Stimulated activated naive CD8-positive, alpha-beta T cell treated with anti-CD3 and anti-CD28 coated beads, Interleukin-15, Interleukin-2, amounts not matched to agents 100 ng/mL and 50 ng/mL, for 24 hours (primary cell): Measurements from ENCODE around the gene WFIKKN2.

Source experiments
- H3K27ac Mint-ChIP-seq: one replicate; pipeline ENCODE4 v1.8.0; 2021; ENCODE audit warnings: mild to moderate bottlenecking, mixed read lengths
- H3K27me3 Mint-ChIP-seq: one replicate; pipeline ENCODE4 v1.8.0; 2021; ENCODE audit warnings: mixed read lengths
- H3K36me3 Mint-ChIP-seq: one replicate; pipeline ENCODE4 v1.8.0; 2021; ENCODE audit warnings: low read depth, mixed read lengths
- H3K4me1 Mint-ChIP-seq: one replicate; pipeline ENCODE4 v1.8.0; 2021; ENCODE audit warnings: low read depth, mixed read lengths
- H3K4me3 Mint-ChIP-seq: one replicate; pipeline ENCODE4 v1.8.0; 2021; ENCODE audit warnings: mild to moderate bottlenecking, mixed read lengths
- H3K9me3 Mint-ChIP-seq: one replicate; pipeline ENCODE4 v1.8.0; 2021; ENCODE audit warnings: mixed read lengths

The WFIKKN2 gene

DNA sequence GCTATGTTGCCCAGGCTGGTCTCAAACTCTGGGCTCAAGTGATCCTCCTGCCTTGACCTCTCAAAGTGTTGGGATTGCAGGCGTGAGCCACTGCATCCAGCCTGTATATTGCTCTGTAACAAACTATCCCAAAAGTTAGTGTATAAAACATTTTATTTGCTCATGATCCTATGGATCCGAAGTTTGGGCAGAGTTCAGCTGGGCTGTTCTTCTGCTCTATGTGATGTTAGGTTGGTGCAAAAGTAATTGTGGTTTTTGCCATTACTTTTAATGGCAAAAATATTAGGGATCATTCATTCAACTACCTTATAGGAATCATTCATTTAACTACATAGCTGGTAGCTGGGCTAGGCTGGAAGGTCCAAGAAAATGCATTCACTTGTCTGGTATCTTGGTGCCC is 12.8 kb upstream of the WFIKKN2 start:
- Mint-ChIP-seq H3K4me1 (peaks cover 8% of the 10 kb centered on the region), H3K27ac (no peak overlapping the region), H3K4me3 (no peak overlapping the region), H3K36me3 (no peaks in the 10 kb centered on the region), H3K27me3 (peaks cover 17% of the 10 kb centered on the region), H3K9me3 (no peaks in the 10 kb centered on the region)

DNA sequence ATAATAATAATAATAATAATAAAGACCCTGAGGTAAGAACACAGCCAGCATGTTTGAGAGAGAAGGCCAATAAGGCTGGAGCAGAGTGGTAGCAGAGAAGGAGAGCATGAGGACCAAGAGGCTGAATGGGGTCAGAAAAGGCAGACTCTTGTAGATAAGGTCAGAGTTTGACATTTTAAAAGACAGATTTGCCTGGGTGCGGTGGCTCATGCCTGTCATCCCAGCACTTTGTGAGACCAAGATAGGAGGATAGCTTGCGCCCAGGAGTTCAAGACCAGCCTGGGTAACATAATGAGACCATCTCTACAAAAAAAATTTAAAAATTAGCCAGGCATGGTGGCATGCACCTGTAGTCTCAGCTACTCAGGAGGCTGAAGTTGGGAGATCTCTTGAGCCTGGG is 11.0 kb upstream of the WFIKKN2 start:
- peaks cover under 1% of the 10 kb centered on the region for H3K4me1 Mint-ChIP-seq
- H3K9me3 Mint-ChIP-seq, result no peaks in the 10 kb centered on the region
- no peaks in the 10 kb centered on the region for H3K36me3 Mint-ChIP-seq
- no peak overlapping the region for H3K27ac Mint-ChIP-seq
- H3K4me3 Mint-ChIP-seq, result no peak overlapping the region
- peaks cover 16% of the 10 kb centered on the region for H3K27me3 Mint-ChIP-seq

DNA sequence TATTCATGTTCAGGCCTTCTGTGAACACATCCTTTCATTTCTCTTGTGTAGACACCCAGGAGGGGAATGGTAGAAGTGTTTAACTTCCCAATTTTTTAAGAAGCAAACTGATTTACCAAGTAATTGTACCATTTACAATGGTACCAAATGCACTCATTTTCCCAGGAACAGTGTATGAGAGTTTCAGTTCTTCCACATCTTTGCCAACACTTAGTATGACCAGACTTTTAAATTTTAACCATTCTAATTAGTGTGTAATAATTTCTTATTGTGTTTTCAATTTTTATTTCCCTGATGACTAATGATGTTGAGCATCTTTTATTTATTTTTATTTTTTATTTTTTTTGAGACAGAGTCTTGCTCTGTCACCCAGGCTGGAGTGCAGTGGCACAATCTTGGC is 10.2 kb upstream of the WFIKKN2 start:
- Mint-ChIP-seq H3K4me1 (no peaks in the 10 kb centered on the region), H3K36me3 (no peaks in the 10 kb centered on the region), H3K9me3 (no peaks in the 10 kb centered on the region), H3K27me3 (peaks cover 16% of the 10 kb centered on the region), H3K4me3 (no peak overlapping the region), H3K27ac (no peak overlapping the region)

DNA sequence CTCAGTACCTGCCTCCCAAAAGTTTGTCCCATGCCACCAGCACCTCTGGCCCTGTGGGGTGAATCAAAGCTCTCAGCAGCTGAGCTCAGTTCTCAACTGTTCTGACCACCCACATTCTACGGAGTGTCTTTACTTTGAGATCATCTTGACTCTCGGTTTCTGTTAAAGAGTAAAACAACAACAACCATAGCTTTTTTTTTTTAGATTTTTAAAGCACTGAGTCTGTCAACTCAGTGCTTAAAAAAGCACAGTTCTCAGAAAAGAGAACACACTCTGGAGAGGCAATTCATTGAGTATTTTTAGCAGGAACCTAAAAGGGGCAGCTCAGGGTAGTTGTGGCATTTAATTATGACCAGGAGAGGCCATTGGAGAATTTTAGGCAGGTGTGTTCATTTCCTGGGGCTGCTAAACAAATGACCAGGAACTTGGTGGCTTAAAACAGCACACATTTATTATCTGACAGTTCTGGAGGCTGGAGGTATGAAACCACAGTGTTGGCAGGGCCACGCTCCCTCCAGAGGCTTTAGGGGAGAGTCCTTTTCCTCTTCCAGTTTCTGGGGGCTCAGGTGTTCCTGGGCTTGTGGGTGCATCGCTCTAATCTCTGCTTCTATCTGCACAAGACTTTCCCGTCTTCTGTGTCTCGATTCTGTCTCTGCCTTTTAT is 6.7 kb upstream of the WFIKKN2 start:
- H3K4me3 Mint-ChIP-seq, result no peak overlapping the region

DNA sequence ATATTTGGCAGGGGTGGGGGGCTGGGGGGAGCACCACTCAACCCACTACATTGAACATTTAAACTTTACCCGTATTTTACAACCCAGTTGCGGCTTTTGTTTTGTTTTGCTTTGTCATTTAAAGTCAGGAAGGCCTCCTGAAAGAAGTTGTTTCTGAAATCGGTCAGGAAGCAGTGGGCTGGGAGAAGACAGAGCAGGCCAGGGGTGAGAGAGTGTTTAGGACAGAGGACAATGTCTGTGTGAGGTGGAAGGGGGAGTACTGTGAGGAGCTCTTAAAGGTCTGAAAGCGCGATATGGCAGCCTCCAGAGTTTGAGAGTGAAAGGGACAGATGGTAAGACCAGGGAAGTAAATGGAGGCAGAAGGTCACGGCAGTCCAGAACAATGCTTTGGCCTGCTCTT is 6.1 kb upstream of the WFIKKN2 start:
- no peaks in the 10 kb centered on the region for H3K36me3 Mint-ChIP-seq
- no peak overlapping the region for H3K27ac Mint-ChIP-seq
- H3K9me3 Mint-ChIP-seq, result no peaks in the 10 kb centered on the region
- H3K4me3 Mint-ChIP-seq, result no peak overlapping the region
- H3K4me1 Mint-ChIP-seq, result no peaks in the 10 kb centered on the region
- peaks cover 12% of the 10 kb centered on the region for H3K27me3 Mint-ChIP-seq

More for the DNA sequence above, 6.7 kb upstream of the WFIKKN2 start:
- H3K4me1 Mint-ChIP-seq, result no peaks in the 10 kb centered on the region
- peaks cover 8% of the 10 kb centered on the region for H3K27me3 Mint-ChIP-seq
- H3K36me3 Mint-ChIP-seq, result no peaks in the 10 kb centered on the region
- H3K27ac Mint-ChIP-seq, result no peak overlapping the region
- no peaks in the 10 kb centered on the region for H3K9me3 Mint-ChIP-seq

DNA sequence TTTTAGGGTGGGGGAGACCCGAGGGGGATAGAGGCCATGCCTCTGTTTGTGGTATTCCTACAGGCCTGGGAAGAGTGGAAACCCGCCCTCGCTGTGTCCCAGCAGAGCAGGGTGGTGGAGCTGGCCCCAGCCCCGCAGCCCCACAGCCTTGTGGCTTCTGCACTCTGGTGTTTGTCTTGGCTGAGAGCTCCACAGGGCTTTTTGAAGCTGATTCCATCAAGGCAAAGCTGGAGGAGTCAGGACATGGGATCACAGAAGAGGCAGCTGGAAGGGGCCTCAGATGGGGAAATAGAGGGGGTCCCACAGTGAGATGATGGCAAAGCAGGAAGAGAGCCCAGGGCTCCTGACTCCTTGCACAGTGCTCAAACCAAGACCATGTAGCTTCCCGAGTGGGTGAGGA is 5.0 kb upstream of the WFIKKN2 start:
- peaks cover 22% of the 10 kb centered on the region for H3K27me3 Mint-ChIP-seq
- H3K36me3 Mint-ChIP-seq, result no peaks in the 10 kb centered on the region
- no peak overlapping the region for H3K4me3 Mint-ChIP-seq
- no peaks in the 10 kb centered on the region for H3K4me1 Mint-ChIP-seq
- no peaks in the 10 kb centered on the region for H3K9me3 Mint-ChIP-seq
- no peak overlapping the region for H3K27ac Mint-ChIP-seq

DNA sequence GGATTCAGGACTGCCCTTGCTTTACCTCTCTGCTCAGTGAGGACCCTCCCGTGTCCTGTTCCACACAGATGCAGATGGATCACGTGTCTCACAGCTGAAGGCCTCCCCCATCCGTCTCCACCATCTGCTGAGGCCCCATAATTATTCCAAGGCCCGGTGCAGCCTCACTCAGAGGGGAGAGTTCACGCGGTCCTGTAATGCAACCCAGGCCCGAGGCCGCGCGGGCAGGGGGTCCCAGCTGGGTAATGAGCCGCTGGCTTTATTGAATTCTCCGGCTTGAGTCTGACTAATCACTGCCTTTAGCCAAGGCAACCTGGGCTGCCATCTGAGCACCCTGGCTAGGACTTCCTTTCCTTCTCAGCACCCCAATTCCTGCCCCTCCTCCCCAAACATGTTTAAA is 4.4 kb upstream of the WFIKKN2 start:
- Mint-ChIP-seq H3K9me3 (no peaks in the 10 kb centered on the region), H3K4me1 (no peaks in the 10 kb centered on the region), H3K27me3 (peaks cover 25% of the 10 kb centered on the region), H3K36me3 (no peaks in the 10 kb centered on the region), H3K4me3 (no peak overlapping the region), H3K27ac (no peak overlapping the region)

DNA sequence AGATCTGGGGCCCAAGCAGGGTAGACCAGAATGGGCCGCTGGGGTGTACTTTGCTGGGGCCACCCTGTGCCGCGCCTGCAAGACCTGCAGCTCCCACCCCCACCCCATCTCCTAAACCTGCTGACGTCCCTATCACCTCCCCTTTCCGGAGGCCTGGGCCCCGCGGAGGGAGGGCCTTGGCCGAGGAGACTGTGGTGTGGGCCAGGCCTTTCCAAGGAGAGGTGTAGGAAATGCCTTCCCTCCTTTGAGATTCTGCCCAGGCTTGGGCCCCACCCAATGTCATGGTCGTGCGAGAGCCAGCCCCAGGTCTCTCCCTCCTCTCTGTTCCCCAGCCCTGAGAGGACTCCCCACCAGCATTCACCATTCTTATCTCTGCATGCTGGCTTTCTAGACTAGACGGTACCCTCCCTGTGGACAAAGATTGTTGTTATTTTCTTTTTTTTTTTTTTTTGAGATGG is 3.9 kb upstream of the WFIKKN2 start:
- Mint-ChIP-seq H3K27ac (no peak overlapping the region), H3K4me3 (no peak overlapping the region), H3K4me1 (no peaks in the 10 kb centered on the region), H3K9me3 (no peaks in the 10 kb centered on the region), H3K36me3 (no peaks in the 10 kb centered on the region), H3K27me3 (peaks cover 25% of the 10 kb centered on the region)

DNA sequence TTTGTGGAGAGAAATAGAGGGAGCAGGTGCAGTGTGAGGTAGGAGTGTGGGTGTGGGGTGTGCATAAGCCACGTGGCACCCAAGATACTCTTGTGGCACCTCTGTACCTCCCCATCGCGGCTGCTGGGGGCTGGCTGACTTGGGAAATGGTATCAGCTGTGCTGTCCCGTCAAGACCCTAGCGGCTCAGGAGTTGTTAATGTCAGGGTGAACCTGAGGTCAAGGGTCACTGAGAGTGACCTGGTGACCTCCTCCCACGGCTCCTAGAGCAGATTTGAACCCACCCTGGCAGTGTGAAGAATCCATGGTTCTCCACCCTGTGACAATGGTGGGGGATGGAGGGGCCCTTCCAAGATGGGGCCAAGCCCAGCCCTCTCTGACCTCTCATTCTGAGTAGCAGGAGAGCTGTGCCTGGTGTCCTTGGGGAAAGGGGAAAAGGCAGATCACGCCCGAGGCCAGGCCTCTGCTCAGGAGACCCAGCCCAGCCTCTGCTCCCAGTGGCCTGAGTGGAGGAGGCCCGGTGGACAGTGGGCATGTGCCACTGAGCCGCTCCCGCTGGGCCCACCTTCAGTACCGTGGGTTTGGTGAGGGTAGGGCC is 3.0 kb upstream of the WFIKKN2 start:
- H3K4me3 Mint-ChIP-seq, result no peak overlapping the region
- H3K9me3 Mint-ChIP-seq, result no peaks in the 10 kb centered on the region
- peaks cover 25% of the 10 kb centered on the region for H3K27me3 Mint-ChIP-seq
- no peaks in the 10 kb centered on the region for H3K4me1 Mint-ChIP-seq
- no peaks in the 10 kb centered on the region for H3K36me3 Mint-ChIP-seq
- no peak overlapping the region for H3K27ac Mint-ChIP-seq

DNA sequence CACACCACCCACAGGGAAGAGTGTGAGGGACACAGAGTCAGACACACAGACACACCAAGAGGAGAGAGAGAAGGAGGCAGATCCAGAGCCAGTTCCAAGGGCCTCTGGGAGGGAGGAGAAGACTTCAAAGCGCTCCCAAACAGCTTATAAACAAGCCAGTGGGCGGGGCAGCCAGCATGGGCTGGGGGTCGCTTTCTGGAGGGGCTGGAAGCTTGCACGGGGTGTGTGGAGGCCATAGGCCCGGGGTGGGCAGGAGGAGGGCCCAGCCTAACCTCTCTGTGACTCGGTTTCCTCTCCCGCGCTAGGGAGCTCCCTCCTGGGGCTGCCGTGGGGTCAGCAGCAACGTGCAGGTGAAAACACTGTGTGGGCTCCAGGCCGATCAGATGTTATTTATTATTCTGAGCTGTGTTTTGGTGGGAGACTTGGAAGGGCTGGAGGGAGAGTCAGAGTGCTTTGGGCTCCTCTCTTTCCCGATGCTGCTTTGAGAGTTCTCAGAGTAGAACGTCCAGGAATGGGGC is 2.5 kb upstream of the WFIKKN2 start:
- H3K4me3 Mint-ChIP-seq, result no peak overlapping the region
- no peaks in the 10 kb centered on the region for H3K9me3 Mint-ChIP-seq
- peaks cover 25% of the 10 kb centered on the region for H3K27me3 Mint-ChIP-seq
- H3K36me3 Mint-ChIP-seq, result no peaks in the 10 kb centered on the region
- no peak overlapping the region for H3K27ac Mint-ChIP-seq
- H3K4me1 Mint-ChIP-seq, result no peaks in the 10 kb centered on the region

DNA sequence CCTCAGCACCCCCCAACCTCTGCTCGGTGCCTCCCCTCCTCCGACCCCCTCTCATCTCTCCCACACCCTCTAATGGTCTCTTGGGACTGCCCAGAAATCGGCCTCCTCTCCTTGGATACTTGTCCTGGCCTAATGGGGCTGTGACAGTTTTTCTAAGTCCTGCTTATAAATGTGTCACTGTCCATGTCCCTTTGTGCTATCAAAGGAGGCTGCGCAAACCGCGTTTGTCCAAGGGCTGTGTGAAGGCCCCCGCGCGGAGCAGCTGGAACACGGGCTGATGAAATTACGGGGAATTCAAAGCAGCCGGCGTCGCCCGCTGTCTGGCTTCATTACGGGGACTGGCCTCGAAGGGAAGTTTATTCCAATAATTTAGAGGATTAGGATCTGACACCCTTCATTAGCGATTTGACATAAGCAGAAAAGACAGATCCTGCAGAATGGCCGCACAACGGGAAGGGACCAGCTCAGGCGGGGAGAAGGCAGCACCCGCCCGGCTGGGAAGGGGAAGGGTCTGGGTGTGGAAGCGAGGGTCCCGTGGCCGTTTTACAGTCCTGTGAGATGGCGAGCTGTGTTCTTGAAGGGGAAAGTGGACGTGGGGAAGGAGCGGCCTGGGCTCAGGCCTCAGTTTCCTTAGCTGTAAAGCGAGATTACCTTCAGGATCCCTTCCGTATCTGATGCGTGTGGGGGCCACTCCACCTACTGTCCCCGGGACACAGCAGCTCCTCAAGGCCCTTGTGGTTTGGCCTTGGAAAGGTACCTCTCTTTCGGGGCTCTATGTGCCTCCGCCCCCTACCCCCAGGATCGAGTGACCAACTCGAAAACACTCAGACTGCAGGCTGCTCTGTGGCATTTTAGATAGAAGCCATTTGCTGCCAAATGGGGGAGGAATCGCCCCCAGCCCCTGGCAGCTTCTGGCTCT is 1.6 kb upstream of the WFIKKN2 start:
- Mint-ChIP-seq H3K27me3 (peaks cover 25% of the 10 kb centered on the region), H3K9me3 (no peaks in the 10 kb centered on the region)

DNA sequence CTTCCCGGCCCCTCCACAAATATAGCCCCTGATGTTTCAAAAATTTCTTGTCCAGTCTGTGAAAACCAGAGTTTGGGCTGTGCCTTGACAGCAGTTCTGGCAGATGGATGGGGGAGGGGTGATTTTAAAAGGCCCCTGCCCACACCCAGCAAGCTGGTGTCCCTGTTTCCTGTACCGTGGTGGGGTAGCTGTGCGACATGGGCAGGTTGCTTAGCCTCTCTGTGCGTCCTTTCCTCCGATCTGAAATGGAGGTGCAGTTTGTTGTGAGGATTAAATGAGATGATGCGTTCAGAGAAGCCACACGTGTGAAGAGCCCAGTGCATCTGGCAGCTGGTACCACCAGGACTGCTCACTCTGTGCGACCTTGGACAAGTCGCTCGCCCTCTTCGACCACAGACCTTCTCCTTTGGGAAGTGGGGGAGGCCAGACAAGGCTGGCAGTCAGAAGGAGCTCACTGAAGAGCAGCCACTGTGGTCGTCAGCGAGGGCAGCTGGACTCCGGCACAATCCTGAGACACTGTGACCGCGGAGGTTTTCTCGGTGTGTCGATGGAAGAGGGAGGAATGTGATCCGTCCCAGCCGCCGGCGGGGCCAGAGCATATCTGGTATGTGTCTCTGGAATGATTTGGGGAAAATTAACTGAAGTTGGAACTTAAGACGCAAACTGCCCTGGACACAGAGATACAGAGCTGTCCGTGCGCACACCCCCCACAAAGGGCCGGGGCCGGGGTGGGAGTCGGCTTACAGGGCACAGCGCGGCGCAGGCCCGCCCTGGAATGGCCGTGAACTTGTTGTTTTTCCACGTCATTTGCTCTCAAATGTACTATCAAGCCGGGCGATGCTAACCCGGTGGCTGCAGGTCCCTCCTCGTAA is 721 bp upstream of the WFIKKN2 start:
- Mint-ChIP-seq H3K27me3 (peaks cover 22% of the 10 kb centered on the region), H3K4me1 (no peaks in the 10 kb centered on the region), H3K36me3 (no peaks in the 10 kb centered on the region), H3K27ac (no peak overlapping the region), H3K4me3 (no peak overlapping the region), H3K9me3 (no peaks in the 10 kb centered on the region)

More for the DNA sequence above, 1.6 kb upstream of the WFIKKN2 start:
- Mint-ChIP-seq H3K4me3 (no peak overlapping the region), H3K27ac (no peak overlapping the region), H3K36me3 (no peaks in the 10 kb centered on the region), H3K4me1 (no peaks in the 10 kb centered on the region)

DNA sequence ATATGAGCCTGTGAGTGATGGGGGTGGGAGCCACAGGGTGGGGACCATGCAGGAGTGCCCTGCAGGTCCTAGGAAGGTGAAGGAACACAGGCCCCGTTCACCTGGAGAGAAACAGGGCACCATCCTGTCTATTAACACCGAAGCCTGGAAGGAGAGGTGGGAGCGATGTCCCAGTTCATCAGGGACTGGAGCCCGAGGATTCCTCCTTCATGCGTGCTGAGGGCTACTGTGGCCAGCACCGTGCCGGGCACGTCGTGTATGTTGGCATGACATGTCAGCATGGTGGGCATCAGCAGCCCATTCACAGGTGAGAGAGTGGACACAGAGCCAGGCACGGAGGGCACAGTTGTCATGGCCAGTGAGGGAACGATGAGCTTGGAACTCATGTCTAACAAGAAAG is 1.4 kb downstream of the WFIKKN2 start:
- H3K36me3 Mint-ChIP-seq, result no peaks in the 10 kb centered on the region

DNA sequence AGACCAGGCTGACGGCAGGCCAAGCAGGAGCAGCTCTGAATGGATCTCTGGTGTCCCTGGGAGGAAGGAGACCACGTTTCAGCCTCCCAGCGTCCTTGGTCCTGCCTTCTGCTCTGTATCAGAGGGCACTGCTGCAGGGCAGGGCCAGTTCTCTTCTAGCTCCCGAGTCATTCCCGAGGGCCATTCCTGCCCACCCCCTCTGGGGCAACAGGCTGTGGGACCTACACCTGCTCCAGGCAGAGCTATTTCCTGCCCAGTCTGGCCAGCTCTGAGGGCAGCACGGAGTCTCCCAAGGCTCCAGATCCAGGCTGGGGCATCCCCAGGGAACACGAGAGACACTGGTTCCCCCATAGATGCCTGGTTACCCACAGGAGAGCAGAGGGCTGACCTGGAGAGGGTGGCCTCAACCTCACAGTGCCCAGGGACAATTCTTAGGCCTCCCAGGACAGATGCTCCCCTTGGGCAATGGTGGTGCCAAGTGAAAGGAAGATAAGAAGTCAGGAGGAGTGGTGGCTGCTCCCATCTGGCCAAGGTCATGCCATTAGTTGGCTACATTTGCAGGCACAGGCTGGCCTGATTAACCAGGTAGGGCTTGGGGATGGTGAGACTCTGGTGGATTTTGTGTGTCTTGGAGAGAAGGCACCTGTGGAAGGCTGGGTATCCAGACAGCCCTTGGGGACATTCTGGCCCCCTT is 2.0 kb downstream of the WFIKKN2 start:
- no peaks in the 10 kb centered on the region for H3K4me1 Mint-ChIP-seq
- H3K27me3 Mint-ChIP-seq, result peaks cover 22% of the 10 kb centered on the region
- H3K4me3 Mint-ChIP-seq, result no peak overlapping the region
- no peaks in the 10 kb centered on the region for H3K9me3 Mint-ChIP-seq
- H3K36me3 Mint-ChIP-seq, result no peaks in the 10 kb centered on the region
- no peak overlapping the region for H3K27ac Mint-ChIP-seq

More for the DNA sequence above, 1.4 kb downstream of the WFIKKN2 start:
- Mint-ChIP-seq H3K9me3 (no peaks in the 10 kb centered on the region), H3K27ac (no peak overlapping the region), H3K4me1 (no peaks in the 10 kb centered on the region), H3K27me3 (peaks cover 22% of the 10 kb centered on the region), H3K4me3 (no peak overlapping the region)
